ENCODE results near the gene DYNLT5. TPM values are rescaled to one million over a fixed set of nuclear protein-coding genes. Genes with fewer than 3 reads are reported as not detected.
A peak's percentile ranks its signal among the peaks of the same experiment; 100 is the strongest.

Gene DYNLT5
- total and polyA plus RNA-seq, 2 donors (not counting 1 experiment from before 2014, with no cell fraction given): 0.32 to 0.50 TPM

- H3K27ac ChIP-seq (ENCODE audit: insufficient read depth, low read length): no peak overlapping the region
- H3K4me3 ChIP-seq (replicated peaks in 1 of 4; ENCODE audit: control extremely low read depth in 1 of 4, insufficient read depth in 1 of 4, low read depth in 3 of 4, low read length in 4 of 4): no peak overlapping the region
- H3K9me3 ChIP-seq (ENCODE audit: control insufficient read depth, insufficient read depth, low read depth, low read length): no peaks in the 10 kb centered on the region
Observed at GRCh38 chr1:66747501-66747900, 4.8 kb upstream of the DYNLT5 start.

GRCh38 chr1:66750577-66750976, 1.7 kb upstream of the DYNLT5 start:
- TF ChIP-seq EZH2 (IDR thresholded peaks at IDR 0.05; ENCODE audit: low read length, missing control alignments) (no peak), CTCF (conservative IDR thresholded peaks at IDR 0.05 in 1 of 2, IDR thresholded peaks at IDR 0.05 in 1 of 2; ENCODE audit: low read depth in 1 of 2, low read length in 2 of 2) (no peak)
- no peaks in the 10 kb centered on the region for H3K27me3 ChIP-seq (ENCODE audit: control insufficient read depth, insufficient read depth, low read length)
- H3K79me2 ChIP-seq (ENCODE audit: control insufficient read depth, insufficient read depth, low read length): no peaks in the 10 kb centered on the region
- H3K9ac ChIP-seq (ENCODE audit: insufficient read depth, low read length): no peak overlapping the region
- H3K27ac ChIP-seq (ENCODE audit: insufficient read depth, low read length): no peak overlapping the region
- no peak overlapping the region for H2AFZ ChIP-seq (ENCODE audit: low read length)
- H3K4me1 ChIP-seq (ENCODE audit: control insufficient read depth, extremely low read depth, insufficient read depth, low read length): peaks cover 4% of the 10 kb centered on the region
- H3K36me3 ChIP-seq (ENCODE audit: control insufficient read depth, insufficient read depth, low read length): no peaks in the 10 kb centered on the region
- no peak for DNase-seq (ENCODE audit: low read depth in 2 of 2)
- no peak overlapping the region for H3K4me2 ChIP-seq (ENCODE audit: extremely low read depth, insufficient read depth, low read length)
- H3K4me3 ChIP-seq (replicated peaks in 1 of 4; ENCODE audit: control extremely low read depth in 1 of 4, insufficient read depth in 1 of 4, low read depth in 3 of 4, low read length in 4 of 4): no peak overlapping the region
- no peaks in the 10 kb centered on the region for H3K9me3 ChIP-seq (ENCODE audit: control insufficient read depth, insufficient read depth, low read depth, low read length)
- no peaks in the 10 kb centered on the region for H4K20me1 ChIP-seq (ENCODE audit: control insufficient read depth, extremely low read depth, insufficient read depth, low read length)

More at GRCh38 chr1:66747501-66747900, 4.8 kb upstream of the DYNLT5 start:
- Histone ChIP-seq H3K79me2 (ENCODE audit: control insufficient read depth, insufficient read depth, low read length) (no peaks in the 10 kb centered on the region), H3K4me1 (ENCODE audit: control insufficient read depth, extremely low read depth, insufficient read depth, low read length) (peaks cover 2% of the 10 kb centered on the region), H3K9ac (ENCODE audit: insufficient read depth, low read length) (no peak overlapping the region), H2AFZ (ENCODE audit: low read length) (no peak overlapping the region), H3K36me3 (ENCODE audit: control insufficient read depth, insufficient read depth, low read length) (no peaks in the 10 kb centered on the region), H3K27me3 (ENCODE audit: control insufficient read depth, insufficient read depth, low read length) (no peaks in the 10 kb centered on the region), H4K20me1 (ENCODE audit: control insufficient read depth, extremely low read depth, insufficient read depth, low read length) (no peaks in the 10 kb centered on the region), H3K4me2 (ENCODE audit: extremely low read depth, insufficient read depth, low read length) (no peak overlapping the region)
- no peak for TF ChIP-seq EZH2 (IDR thresholded peaks at IDR 0.05; ENCODE audit: low read length, missing control alignments)
- TF ChIP-seq CTCF (conservative IDR thresholded peaks at IDR 0.05 in 1 of 2, IDR thresholded peaks at IDR 0.05 in 1 of 2; ENCODE audit: low read depth in 1 of 2, low read length in 2 of 2): no peak
- DNase-seq (ENCODE audit: low read depth in 2 of 2): peak in 1 of 2 donors; percentile 40

- Histone ChIP-seq H3K9ac (ENCODE audit: insufficient read depth, low read length) (no peak overlapping the region), H3K27me3 (ENCODE audit: control insufficient read depth, insufficient read depth, low read length) (no peaks in the 10 kb centered on the region), H3K36me3 (ENCODE audit: control insufficient read depth, insufficient read depth, low read length) (no peaks in the 10 kb centered on the region), H4K20me1 (ENCODE audit: control insufficient read depth, extremely low read depth, insufficient read depth, low read length) (no peaks in the 10 kb centered on the region), H3K9me3 (ENCODE audit: control insufficient read depth, insufficient read depth, low read depth, low read length) (no peaks in the 10 kb centered on the region), H3K4me1 (ENCODE audit: control insufficient read depth, extremely low read depth, insufficient read depth, low read length) (peaks cover 4% of the 10 kb centered on the region), H3K27ac (ENCODE audit: insufficient read depth, low read length) (no peak overlapping the region), H3K4me3 (replicated peaks in 1 of 4; ENCODE audit: control extremely low read depth in 1 of 4, insufficient read depth in 1 of 4, low read depth in 3 of 4, low read length in 4 of 4) (no peak overlapping the region), H3K79me2 (ENCODE audit: control insufficient read depth, insufficient read depth, low read length) (no peaks in the 10 kb centered on the region), H3K4me2 (ENCODE audit: extremely low read depth, insufficient read depth, low read length) (no peak overlapping the region), H2AFZ (ENCODE audit: low read length) (no peak overlapping the region)
- TF ChIP-seq CTCF (conservative IDR thresholded peaks at IDR 0.05 in 1 of 2, IDR thresholded peaks at IDR 0.05 in 1 of 2; ENCODE audit: low read depth in 1 of 2, low read length in 2 of 2) (no peak), EZH2 (IDR thresholded peaks at IDR 0.05; ENCODE audit: low read length, missing control alignments) (no peak)
- DNase-seq (ENCODE audit: low read depth in 2 of 2): no peak
Observed at GRCh38 chr1:66751160-66751559, 1.1 kb upstream of the DYNLT5 start.

Measured in fibroblast of lung (primary cell).